Type B pancreatic cell (in vitro differentiated cells): Measurements from ENCODE around the gene ST8SIA6. TPM values are rescaled to one million over a fixed set of nuclear protein-coding genes. Genes with fewer than 3 reads are reported as not detected.
"Not testable (repeated sequence)": the region's sequence is repeated elsewhere in the genome, so short reads cannot be mapped to it uniquely, and the experiment has no call there.

ENCODE experiments used
- DNase-seq: peaks from one replicate; pipeline ENCODE4 v3.0.0; 2021; ENCODE audit warnings: mixed read lengths; ENCODE audit not compliant: unreplicated experiment; ENCODE audit errors: extremely low spot score
- H3K27ac Mint-ChIP-seq: 2 replicates; pipeline ENCODE4 v1.8.0; 2021; ENCODE audit warnings: mild to moderate bottlenecking, mixed read lengths
- H3K27me3 Mint-ChIP-seq: 2 replicates; pipeline ENCODE4 v1.8.0; 2021; ENCODE audit warnings: mixed read lengths
- H3K36me3 Mint-ChIP-seq: 2 replicates; pipeline ENCODE4 v1.8.0; 2021; ENCODE audit warnings: mixed read lengths
- H3K4me1 Mint-ChIP-seq: one replicate; pipeline ENCODE4 v1.8.0; 2021; ENCODE audit warnings: mixed read lengths; ENCODE audit not compliant: unreplicated experiment
- H3K4me3 Mint-ChIP-seq: 2 replicates; pipeline ENCODE4 v1.8.0; 2021; ENCODE audit warnings: mild to moderate bottlenecking, mixed read lengths
- H3K9me3 Mint-ChIP-seq: 2 replicates; pipeline ENCODE4 v1.8.0; 2021; ENCODE audit warnings: mixed read lengths
- total RNA-seq: library from RNA; stranded (reverse); gene quantifications from 2 replicates; pipeline ENCODE4 v1.2.1, GENCODE V29; 2021; ENCODE audit warnings: low replicate concordance
- TF ChIP-seq, protein P1 (sequence below): fragments of 200-600 bp; sonication (generic); conservative IDR thresholded peaks from 2 replicates; pipeline ENCODE4 v1.5.0; 2021; ENCODE audit warnings: antibody characterized with exemption, mild to moderate bottlenecking

Gene ST8SIA6
- total RNA-seq, 1 donor from 2014 or later: 1.8 TPM

DNA sequence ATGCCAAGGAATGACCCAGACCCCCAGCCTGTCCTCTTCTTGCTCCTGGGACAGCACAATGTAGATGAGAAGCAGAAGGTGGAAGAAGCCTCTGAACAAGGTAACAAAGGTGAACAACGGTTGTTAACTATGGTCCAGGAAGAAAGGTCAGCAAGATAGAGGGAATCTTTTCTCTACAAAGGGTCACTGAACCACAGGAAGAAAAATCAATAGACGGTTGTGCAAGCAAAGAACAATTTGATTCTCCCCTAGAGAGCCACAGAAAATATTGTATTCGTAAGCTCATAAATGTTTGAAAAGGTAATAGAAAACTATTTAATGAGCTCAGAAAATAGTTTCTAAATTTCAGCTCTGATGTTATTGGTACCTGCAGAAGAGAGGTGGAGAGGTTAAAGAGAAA is 111.3 kb downstream of the ST8SIA6 start:
- Mint-ChIP-seq H3K36me3 (no peaks in the 10 kb centered on the region), H3K4me1 (peaks cover 5% of the 10 kb centered on the region), H3K27ac (no peak overlapping the region), H3K27me3 (no peaks in the 10 kb centered on the region), H3K9me3 (peaks cover 18% of the 10 kb centered on the region), H3K4me3 (no peak overlapping the region)
- DNase-seq: no peak
- TF ChIP-seq, protein P1, sequence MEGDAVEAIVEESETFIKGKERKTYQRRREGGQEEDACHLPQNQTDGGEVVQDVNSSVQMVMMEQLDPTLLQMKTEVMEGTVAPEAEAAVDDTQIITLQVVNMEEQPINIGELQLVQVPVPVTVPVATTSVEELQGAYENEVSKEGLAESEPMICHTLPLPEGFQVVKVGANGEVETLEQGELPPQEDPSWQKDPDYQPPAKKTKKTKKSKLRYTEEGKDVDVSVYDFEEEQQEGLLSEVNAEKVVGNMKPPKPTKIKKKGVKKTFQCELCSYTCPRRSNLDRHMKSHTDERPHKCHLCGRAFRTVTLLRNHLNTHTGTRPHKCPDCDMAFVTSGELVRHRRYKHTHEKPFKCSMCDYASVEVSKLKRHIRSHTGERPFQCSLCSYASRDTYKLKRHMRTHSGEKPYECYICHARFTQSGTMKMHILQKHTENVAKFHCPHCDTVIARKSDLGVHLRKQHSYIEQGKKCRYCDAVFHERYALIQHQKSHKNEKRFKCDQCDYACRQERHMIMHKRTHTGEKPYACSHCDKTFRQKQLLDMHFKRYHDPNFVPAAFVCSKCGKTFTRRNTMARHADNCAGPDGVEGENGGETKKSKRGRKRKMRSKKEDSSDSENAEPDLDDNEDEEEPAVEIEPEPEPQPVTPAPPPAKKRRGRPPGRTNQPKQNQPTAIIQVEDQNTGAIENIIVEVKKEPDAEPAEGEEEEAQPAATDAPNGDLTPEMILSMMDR: no peak

DNA sequence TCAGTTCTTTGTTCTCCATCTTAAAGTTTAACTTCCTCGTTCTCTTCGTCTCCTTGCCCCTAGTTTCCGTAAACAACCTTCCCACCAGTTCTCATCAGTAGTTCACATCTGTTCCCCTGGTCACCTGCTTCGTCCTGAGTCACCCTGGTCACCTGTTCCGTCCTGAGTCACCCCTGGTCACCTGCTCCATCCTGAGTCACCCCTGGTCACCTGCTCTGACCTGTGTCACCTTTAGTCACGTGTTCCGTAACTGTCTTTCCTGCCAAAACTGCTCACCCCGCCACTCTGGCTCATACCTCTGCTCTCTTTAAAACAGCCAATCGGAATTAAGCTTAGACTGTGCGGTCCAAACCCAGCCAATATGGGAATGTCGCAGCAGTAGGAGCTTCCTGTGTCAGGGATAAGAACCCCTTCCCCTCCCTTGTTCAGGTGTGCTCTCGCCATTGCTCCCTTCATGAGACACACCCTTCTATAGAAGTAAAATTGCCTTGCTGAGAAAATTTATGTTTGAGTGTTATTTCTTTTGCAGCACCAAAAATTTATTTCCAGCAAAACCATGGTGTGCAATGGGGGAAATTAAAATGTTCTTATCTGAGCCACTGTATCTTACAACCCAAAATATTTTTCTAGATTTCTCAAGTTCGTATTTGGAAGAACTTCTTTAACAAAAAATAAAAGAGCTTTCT is 114.1 kb downstream of the ST8SIA6 start:
- peaks cover 5% of the 10 kb centered on the region for H3K4me1 Mint-ChIP-seq

GRCh38 chr10:17335065-17335464 is 119.3 kb downstream of the ST8SIA6 start:
- peaks cover 9% of the 10 kb centered on the region for H3K9me3 Mint-ChIP-seq
- no peak overlapping the region for H3K4me3 Mint-ChIP-seq

More for the DNA sequence above, 114.1 kb downstream of the ST8SIA6 start:
- no peak for DNase-seq
- no peak overlapping the region for H3K27ac Mint-ChIP-seq
- no peak overlapping the region for H3K4me3 Mint-ChIP-seq
- TF ChIP-seq, protein P1: no peak
- H3K27me3 Mint-ChIP-seq: no peaks in the 10 kb centered on the region
- H3K36me3 Mint-ChIP-seq: no peaks in the 10 kb centered on the region
- peaks cover 25% of the 10 kb centered on the region for H3K9me3 Mint-ChIP-seq

GRCh38 chr10:17330501-17330900 is 123.9 kb downstream of the ST8SIA6 start:
- TF ChIP-seq, protein P1: no peak
- no peak overlapping the region for H3K27ac Mint-ChIP-seq
- no peaks in the 10 kb centered on the region for H3K27me3 Mint-ChIP-seq
- no peaks in the 10 kb centered on the region for H3K9me3 Mint-ChIP-seq
- DNase-seq: no peak
- no peaks in the 10 kb centered on the region for H3K4me1 Mint-ChIP-seq
- H3K4me3 Mint-ChIP-seq: no peak overlapping the region
- no peaks in the 10 kb centered on the region for H3K36me3 Mint-ChIP-seq

More at GRCh38 chr10:17335065-17335464, 119.3 kb downstream of the ST8SIA6 start:
- TF ChIP-seq, protein P1: no peak
- Mint-ChIP-seq H3K27me3 (no peaks in the 10 kb centered on the region), H3K4me1 (no peaks in the 10 kb centered on the region), H3K36me3 (no peaks in the 10 kb centered on the region), H3K27ac (no peak overlapping the region)
- DNase-seq: no peak

DNA sequence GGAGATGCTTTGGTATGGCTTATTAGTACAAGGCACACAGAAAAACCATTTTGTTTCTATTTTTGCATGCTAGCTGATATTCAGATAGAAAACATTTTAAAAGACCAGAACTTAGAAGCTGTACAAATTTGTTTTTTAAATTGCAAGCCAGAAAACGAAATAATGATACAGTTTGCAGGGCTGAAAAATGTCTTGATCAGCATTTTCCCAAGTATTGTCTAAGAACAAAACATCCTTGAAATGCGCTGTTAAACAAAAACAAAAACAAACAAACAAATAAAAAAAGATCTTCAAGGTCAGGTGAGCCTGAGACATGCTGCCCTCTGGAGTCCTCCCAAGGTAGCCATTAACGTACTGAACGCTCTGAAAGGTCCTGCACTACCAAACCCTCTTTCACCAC is 128.0 kb downstream of the ST8SIA6 start:
- Mint-ChIP-seq H3K4me1 (no peaks in the 10 kb centered on the region), H3K27ac (no peak overlapping the region)

DNA sequence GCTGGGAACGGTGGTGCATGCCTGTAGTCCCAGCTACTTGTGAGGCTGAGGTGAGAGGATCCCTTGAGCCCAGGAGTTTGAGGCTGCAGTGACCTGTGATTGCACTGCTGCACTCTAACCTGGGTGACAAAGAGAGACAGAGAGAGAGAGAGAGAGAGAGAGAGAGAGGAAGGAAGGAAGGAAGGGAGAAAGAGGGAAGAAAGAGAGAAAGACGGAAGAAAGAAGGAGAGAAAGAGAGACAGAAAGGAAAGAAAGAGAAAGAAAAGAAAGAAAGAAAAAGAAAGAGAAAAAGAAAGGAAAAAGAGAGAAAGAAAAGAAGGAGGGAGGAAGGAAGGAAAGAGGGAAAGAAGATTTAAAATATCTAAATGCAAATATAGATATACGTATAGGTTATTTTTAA is 132.4 kb downstream of the ST8SIA6 start:
- H3K4me3 Mint-ChIP-seq, DNase-seq, H3K27me3 Mint-ChIP-seq, H3K9me3 Mint-ChIP-seq, H3K4me1 Mint-ChIP-seq, H3K27ac Mint-ChIP-seq, H3K36me3 Mint-ChIP-seq: not testable (repeated sequence)

More for the DNA sequence above, 128.0 kb downstream of the ST8SIA6 start:
- Mint-ChIP-seq H3K36me3 (no peaks in the 10 kb centered on the region), H3K27me3 (no peaks in the 10 kb centered on the region), H3K9me3 (no peaks in the 10 kb centered on the region), H3K4me3 (no peak overlapping the region)
- DNase-seq: no peak
- TF ChIP-seq, protein P1: no peak
